ENCODE data around the gene CYP2A13.

GRCh38 chr19:41095703-41096102 lies 7.5 kb downstream of the CYP2A13 start:
- TF ChIP-seq POLR2A (IDR thresholded peaks at IDR 0.05) = no peak
- TF ChIP-seq, protein P1, sequence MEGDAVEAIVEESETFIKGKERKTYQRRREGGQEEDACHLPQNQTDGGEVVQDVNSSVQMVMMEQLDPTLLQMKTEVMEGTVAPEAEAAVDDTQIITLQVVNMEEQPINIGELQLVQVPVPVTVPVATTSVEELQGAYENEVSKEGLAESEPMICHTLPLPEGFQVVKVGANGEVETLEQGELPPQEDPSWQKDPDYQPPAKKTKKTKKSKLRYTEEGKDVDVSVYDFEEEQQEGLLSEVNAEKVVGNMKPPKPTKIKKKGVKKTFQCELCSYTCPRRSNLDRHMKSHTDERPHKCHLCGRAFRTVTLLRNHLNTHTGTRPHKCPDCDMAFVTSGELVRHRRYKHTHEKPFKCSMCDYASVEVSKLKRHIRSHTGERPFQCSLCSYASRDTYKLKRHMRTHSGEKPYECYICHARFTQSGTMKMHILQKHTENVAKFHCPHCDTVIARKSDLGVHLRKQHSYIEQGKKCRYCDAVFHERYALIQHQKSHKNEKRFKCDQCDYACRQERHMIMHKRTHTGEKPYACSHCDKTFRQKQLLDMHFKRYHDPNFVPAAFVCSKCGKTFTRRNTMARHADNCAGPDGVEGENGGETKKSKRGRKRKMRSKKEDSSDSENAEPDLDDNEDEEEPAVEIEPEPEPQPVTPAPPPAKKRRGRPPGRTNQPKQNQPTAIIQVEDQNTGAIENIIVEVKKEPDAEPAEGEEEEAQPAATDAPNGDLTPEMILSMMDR (IDR thresholded peaks at IDR 0.05) = no peak

Data from body of pancreas (tissue), 4 donors.